Lung (tissue), 12 donors: Measurements from ENCODE around the gene USP37. TPM values are rescaled to one million over a fixed set of nuclear protein-coding genes. Genes with fewer than 3 reads are reported as not detected.

Experiments used
- ATAC-seq: fragments of 200-7000 bp; cut with Tn5 transposase; one replicate; pipeline ENCODE4 v1.9.1; 2020; ENCODE audit warnings: moderate number of reproducible peaks; ENCODE audit not compliant: insufficient read depth, low FRiP score
- DNase-seq, 3 donors: peaks; one replicate each; pipeline ENCODE4 v3.0.0-alpha.2; 2013 to 2017
- H3K27ac ChIP-seq, 2 donors: one replicate each; pipeline ENCODE4 v1.5.1; 2013; ENCODE audit warnings: mild to moderate bottlenecking in 2 of 2, moderate library complexity in 2 of 2, control low read depth in 1 of 2, inconsistent platforms in 1 of 2, low read depth in 1 of 2, low read length in 1 of 2
- H3K27me3 ChIP-seq, 3 donors: one replicate each; pipeline ENCODE4 v1.5.1; 2013; ENCODE audit warnings: low read length in 2 of 3; ENCODE audit not compliant: control insufficient read depth in 3 of 3, insufficient read depth in 3 of 3
- H3K36me3 ChIP-seq, 4 donors: one replicate each; pipeline ENCODE4 v1.5.1; 2013; ENCODE audit warnings: low read length in 4 of 4, mild to moderate bottlenecking in 1 of 4, moderate library complexity in 1 of 4; ENCODE audit not compliant: control insufficient read depth in 4 of 4, insufficient read depth in 4 of 4
- H3K4me1 ChIP-seq, 5 donors: one replicate each; pipeline ENCODE4 v1.5.1; 2013; ENCODE audit warnings: low read length in 5 of 5, mild to moderate bottlenecking in 2 of 5, moderate library complexity in 1 of 5; ENCODE audit not compliant: control insufficient read depth in 5 of 5, insufficient read depth in 5 of 5
- H3K4me3 ChIP-seq: one replicate; pipeline ENCODE4 v1.5.1; 2013; ENCODE audit warnings: mild to moderate bottlenecking, control low read depth, moderate library complexity
- H3K9ac ChIP-seq, 2 donors: one replicate each; pipeline ENCODE4 v1.5.1; 2013; ENCODE audit warnings: low read length in 2 of 2, control low read depth in 1 of 2; ENCODE audit not compliant: insufficient read depth in 1 of 2
- H3K9me3 ChIP-seq, 4 donors: one replicate each; pipeline ENCODE4 v1.5.1; 2013; ENCODE audit warnings: low read length in 3 of 4, mild to moderate bottlenecking in 1 of 4, moderate library complexity in 1 of 4; ENCODE audit not compliant: control insufficient read depth in 4 of 4, insufficient read depth in 3 of 4
- WGBS, 2 donors: extraction: QIAGEN DNeasy Blood & Tissue Kit; methylation state at CpG; one replicate each; pipeline ENCODE4 v1.1.7; 2013; 5-methylcytosine and 5-hydroxymethylcytosine counted together
- polyA plus RNA-seq, 2 donors: library from polyadenylated mRNA; stranded (reverse); fragments of 200-250 nt; gene quantifications; one replicate each; pipeline ENCODE4 v1.2.1, GENCODE V29; 2013
- total RNA-seq, 2 donors: library from RNA; depleted of rRNA in 1 of 2; stranded (reverse); fragments of >200 nt in 1 of 2; gene quantifications; one replicate each; pipeline ENCODE4 v1.2.1, GENCODE V29; 2014 to 2021
- TF ChIP-seq, protein P1 (sequence below): IDR thresholded peaks from 2 replicates; pipeline ENCODE4 v1.5.1; 2012; ENCODE audit warnings: mild to moderate bottlenecking; ENCODE audit errors: control extremely low read depth, extremely low read depth
- donor health status: control.
- donor health status: control.
- donor health status: Bipolar disorder and iron deficiency.
- donor health status: healthy.
- donor health status: DM: yes; HTN: yes; CAD: no.

USP37 gene
- total and polyA plus RNA-seq, 4 donors = 2.6 to 23.5 (median 8.1) TPM

GRCh38 chr2:218518876-218519275 is 49.3 kb downstream of the USP37 start:
- TF ChIP-seq, protein P1, sequence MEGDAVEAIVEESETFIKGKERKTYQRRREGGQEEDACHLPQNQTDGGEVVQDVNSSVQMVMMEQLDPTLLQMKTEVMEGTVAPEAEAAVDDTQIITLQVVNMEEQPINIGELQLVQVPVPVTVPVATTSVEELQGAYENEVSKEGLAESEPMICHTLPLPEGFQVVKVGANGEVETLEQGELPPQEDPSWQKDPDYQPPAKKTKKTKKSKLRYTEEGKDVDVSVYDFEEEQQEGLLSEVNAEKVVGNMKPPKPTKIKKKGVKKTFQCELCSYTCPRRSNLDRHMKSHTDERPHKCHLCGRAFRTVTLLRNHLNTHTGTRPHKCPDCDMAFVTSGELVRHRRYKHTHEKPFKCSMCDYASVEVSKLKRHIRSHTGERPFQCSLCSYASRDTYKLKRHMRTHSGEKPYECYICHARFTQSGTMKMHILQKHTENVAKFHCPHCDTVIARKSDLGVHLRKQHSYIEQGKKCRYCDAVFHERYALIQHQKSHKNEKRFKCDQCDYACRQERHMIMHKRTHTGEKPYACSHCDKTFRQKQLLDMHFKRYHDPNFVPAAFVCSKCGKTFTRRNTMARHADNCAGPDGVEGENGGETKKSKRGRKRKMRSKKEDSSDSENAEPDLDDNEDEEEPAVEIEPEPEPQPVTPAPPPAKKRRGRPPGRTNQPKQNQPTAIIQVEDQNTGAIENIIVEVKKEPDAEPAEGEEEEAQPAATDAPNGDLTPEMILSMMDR = no peak
- Histone ChIP-seq H3K9me3 (no peaks in the 10 kb centered on the region), H3K27me3 (no peaks in the 10 kb centered on the region), H3K27ac (no peak overlapping the region), H3K36me3 (peaks cover 4 to 10% (median 6%) of the 10 kb centered on the region in 4 donors), H3K4me1 (no peaks in the 10 kb centered on the region), H3K9ac (no peak overlapping the region), H3K4me3 (no peak overlapping the region)
- WGBS, 2 donors = 94% methylated on average over 1 of the region's 1 CpG
- ATAC-seq (no peak), DNase-seq (no peak)

- no peak overlapping the region for H3K9ac ChIP-seq
- TF ChIP-seq, protein P1 = no peak
- ATAC-seq (no peak), DNase-seq (no peak)
- no peaks in the 10 kb centered on the region for H3K4me1 ChIP-seq
- no peaks in the 10 kb centered on the region for H3K27me3 ChIP-seq
- H3K9me3 ChIP-seq = no peaks in the 10 kb centered on the region
- WGBS, 2 donors = 84 to 88% methylated on average over 5 of the region's 5 CpGs
- H3K27ac ChIP-seq = no peak overlapping the region
- peaks cover 4 to 8% (median 5%) of the 10 kb centered on the region in 4 donors for H3K36me3 ChIP-seq
- H3K4me3 ChIP-seq = no peak overlapping the region
Measured at GRCh38 chr2:218517434-218518206, 50.5 kb downstream of the USP37 start.

DNA sequence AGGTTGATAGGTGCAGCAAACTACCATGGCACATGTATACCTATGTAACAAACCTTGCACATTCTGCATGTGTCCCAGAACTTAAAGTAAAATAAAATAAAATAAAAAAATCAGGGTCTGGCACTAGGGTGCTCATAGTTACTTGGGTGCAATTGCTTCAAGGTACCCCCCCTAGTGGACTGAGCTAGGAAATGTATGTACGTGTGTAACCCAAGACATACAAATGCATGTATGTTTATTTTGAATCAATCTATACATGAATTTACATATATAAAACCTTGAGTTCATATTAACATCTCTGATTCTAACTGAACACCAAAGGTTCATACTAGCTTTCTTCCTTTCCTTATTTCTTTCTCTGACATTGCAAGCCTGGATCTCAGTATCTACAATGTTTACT is 51.5 kb downstream of the USP37 start:
- Histone ChIP-seq H3K36me3 (peaks cover 0 to 5% (median 3%) of the 10 kb centered on the region in 4 donors), H3K27me3 (no peaks in the 10 kb centered on the region), H3K4me3 (no peak overlapping the region), H3K9ac (no peak overlapping the region), H3K4me1 (no peaks in the 10 kb centered on the region), H3K27ac (no peak overlapping the region), H3K9me3 (no peaks in the 10 kb centered on the region)
- no peak for DNase-seq
- TF ChIP-seq, protein P1 = peak; percentile 6
- ATAC-seq = no peak
- WGBS, 2 donors = 78 to 87% methylated on average over 1 of the region's 1 CpG
